ENCODE data around the gene PCDH9.
A peak's percentile ranks its signal among the peaks of the same experiment; 100 is the strongest.

PCDH9 gene

DNA sequence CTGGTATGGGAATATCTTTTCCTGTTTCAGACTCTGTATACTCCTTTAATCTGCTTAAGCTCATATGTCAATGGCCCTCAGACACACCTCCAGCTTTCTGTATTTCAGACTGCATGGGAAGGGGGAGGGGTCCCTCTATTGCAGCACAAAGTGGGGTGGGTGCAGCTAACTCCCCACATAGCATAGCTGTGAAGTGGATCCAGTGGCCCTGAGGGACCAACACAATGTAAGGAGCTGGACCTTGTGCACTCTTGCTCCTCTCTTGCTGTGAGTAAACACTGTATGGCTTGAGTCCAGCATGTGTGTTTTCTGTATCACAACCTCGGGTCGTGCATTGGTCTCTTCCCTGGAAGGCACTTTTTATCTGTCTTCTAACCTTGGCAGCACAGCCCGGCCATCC lies 669.9 kb downstream of the PCDH9 start:
- no peak for TF ChIP-seq Cebpa-rat (IDR thresholded peaks at IDR 0.05)
- Histone ChIP-seq H3K9ac (no peak overlapping the region), H3K4me3 (no peak overlapping the region), H3K9me3 (peaks cover 22% of the 10 kb centered on the region), H3K27me3 (no peaks in the 10 kb centered on the region), H3K36me3 (no peaks in the 10 kb centered on the region), H4K20me1 (no peaks in the 10 kb centered on the region), H3K27ac (no peak overlapping the region), H3K4me2 (no peak overlapping the region), H3K4me1 (peaks cover 11% of the 10 kb centered on the region; the same call in 1 of the 2 replicates)

DNA sequence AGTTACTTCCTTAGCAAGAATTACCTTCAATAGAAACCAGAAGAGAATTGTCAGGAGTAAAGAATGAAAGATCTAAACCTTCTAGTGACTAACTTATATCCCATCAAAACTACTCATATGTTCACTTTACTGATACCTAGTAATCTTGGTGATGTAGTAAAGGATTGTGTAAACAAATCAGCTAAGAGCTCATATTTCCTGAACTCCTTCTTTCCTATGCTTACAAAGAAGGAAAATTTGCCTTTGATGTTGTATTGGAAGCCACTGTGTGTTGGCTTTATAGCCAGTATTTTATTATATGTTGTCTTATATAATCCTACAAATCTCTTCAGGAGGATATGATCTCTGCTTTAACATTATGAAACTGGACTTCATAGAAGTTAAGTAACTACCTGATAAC lies 671.0 kb downstream of the PCDH9 start:
- no peak overlapping the region for H3K9ac ChIP-seq
- H3K27ac ChIP-seq: no peak overlapping the region
- H3K9me3 ChIP-seq: peaks cover 22% of the 10 kb centered on the region
- 0 out of 2 replicates have a peak overlapping the region, but pooled peaks have one; percentile 36 for H3K4me2 ChIP-seq
- H3K4me3 ChIP-seq: no peak overlapping the region
- H3K36me3 ChIP-seq: no peaks in the 10 kb centered on the region
- no peaks in the 10 kb centered on the region for H4K20me1 ChIP-seq
- H3K27me3 ChIP-seq: no peaks in the 10 kb centered on the region
- no peak for TF ChIP-seq Cebpa-rat (IDR thresholded peaks at IDR 0.05)
- H3K4me1 ChIP-seq: peaks cover 11% of the 10 kb centered on the region; the same call in 1 of the 2 replicates

DNA sequence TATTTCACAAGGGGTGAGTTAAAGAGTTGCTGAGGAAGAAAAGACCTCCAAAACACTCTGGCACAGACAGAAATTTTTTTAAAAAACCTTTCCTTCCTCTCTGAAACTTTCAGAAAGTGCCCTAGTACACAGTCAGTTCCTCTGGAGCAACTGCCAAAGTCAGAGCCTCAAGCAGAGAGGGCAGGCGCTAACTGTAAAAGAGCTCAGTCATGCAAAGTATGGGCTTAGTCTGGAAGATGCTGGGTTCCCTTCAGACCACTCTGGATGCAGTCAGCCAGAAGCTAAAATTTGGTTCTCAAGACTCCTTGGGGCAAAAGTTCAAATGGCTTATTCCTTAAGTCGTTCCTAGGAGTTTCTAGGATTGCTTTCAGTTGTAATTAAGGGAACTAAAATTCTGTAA lies 671.6 kb downstream of the PCDH9 start:
- Histone ChIP-seq H3K9me3 (peaks cover 22% of the 10 kb centered on the region), H4K20me1 (no peaks in the 10 kb centered on the region), H3K27me3 (no peaks in the 10 kb centered on the region), H3K9ac (no peak overlapping the region), H3K4me3 (no peak overlapping the region), H3K4me1 (peaks cover 11% of the 10 kb centered on the region; the same call in 1 of the 2 replicates), H3K4me2 (peak overlapping the region; percentile 36), H3K36me3 (no peaks in the 10 kb centered on the region), H3K27ac (peak overlapping the region; percentile 60)
- TF ChIP-seq Cebpa-rat (IDR thresholded peaks at IDR 0.05): no peak

DNA sequence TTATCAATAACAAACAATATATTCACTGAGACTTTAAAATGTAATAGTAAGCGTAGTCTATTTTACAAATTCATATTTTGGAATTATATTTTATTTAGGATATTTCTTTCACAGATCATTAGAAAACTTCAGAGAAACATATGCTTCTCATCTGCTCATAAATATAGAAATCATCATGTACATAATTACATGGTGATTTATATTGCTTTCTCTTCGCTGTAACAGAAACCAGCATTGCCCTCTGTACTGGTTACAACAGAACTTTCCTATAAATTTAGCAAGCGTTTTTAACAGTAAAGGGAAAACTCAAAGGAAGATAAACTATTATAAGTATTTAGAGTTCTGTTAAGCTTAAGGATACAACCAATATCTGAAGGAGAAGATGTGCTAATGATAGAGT lies 672.8 kb downstream of the PCDH9 start:
- peaks cover 11% of the 10 kb centered on the region; the same call in 1 of the 2 replicates for H3K4me1 ChIP-seq
- no peak for TF ChIP-seq Cebpa-rat (IDR thresholded peaks at IDR 0.05)
- H3K27me3 ChIP-seq: no peaks in the 10 kb centered on the region
- no peaks in the 10 kb centered on the region for H4K20me1 ChIP-seq
- H3K4me3 ChIP-seq: no peak overlapping the region
- H3K9me3 ChIP-seq: peaks cover 20% of the 10 kb centered on the region
- no peak overlapping the region for H3K27ac ChIP-seq
- no peaks in the 10 kb centered on the region for H3K36me3 ChIP-seq
- no peak overlapping the region for H3K9ac ChIP-seq
- H3K4me2 ChIP-seq: no peak overlapping the region

DNA sequence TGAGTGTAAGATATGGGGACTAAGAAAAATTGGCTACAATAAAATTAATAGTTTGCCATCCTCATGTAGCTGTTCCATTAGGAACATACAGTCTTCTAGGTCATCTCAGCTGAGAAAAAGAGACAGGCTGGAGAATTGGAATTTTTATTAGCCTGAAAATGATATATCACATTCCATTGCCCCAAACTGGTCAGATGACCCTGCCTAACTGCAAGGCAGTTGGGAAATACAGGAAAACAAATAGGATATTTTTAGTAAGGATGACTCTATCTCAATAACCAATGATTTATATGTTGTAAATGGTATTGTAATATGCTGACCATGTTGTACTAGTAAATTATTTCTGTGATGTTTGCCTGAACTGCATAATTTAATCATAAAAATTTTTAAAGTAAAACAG lies 673.8 kb downstream of the PCDH9 start:
- no peak overlapping the region for H3K27ac ChIP-seq
- no peaks in the 10 kb centered on the region for H4K20me1 ChIP-seq
- H3K9me3 ChIP-seq: peaks cover 11% of the 10 kb centered on the region
- H3K9ac ChIP-seq: no peak overlapping the region
- no peak overlapping the region for H3K4me2 ChIP-seq
- H3K4me3 ChIP-seq: no peak overlapping the region
- H3K27me3 ChIP-seq: no peaks in the 10 kb centered on the region
- H3K36me3 ChIP-seq: no peaks in the 10 kb centered on the region
- TF ChIP-seq Cebpa-rat (IDR thresholded peaks at IDR 0.05): no peak
- H3K4me1 ChIP-seq: peaks cover 11% of the 10 kb centered on the region; the same call in 1 of the 2 replicates

DNA sequence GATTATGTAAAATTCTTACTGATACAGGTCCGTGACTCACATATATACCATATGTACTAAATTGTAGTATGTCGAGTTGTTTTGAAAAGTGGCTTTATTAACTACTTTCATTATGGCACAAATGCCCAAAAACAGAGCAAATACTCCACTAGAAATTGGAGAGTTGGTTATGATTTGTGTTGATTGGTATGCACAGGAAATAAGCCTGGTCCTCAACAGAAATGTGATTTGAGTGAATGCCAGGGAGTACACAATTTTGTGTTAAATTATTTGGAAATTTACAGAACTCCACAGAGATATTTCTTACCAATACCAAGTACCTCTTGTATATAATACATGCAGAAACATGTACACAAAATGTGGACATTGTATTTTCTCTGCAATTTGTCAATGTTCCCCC lies 676.7 kb downstream of the PCDH9 start:
- no peak overlapping the region for H3K27ac ChIP-seq
- no peaks in the 10 kb centered on the region for H4K20me1 ChIP-seq
- no peak overlapping the region for H3K9ac ChIP-seq
- no peak overlapping the region for H3K4me2 ChIP-seq
- peaks cover 6% of the 10 kb centered on the region; the same call in 1 of the 2 replicates for H3K4me1 ChIP-seq
- no peak for TF ChIP-seq Cebpa-rat (IDR thresholded peaks at IDR 0.05)
- no peaks in the 10 kb centered on the region for H3K36me3 ChIP-seq
- H3K9me3 ChIP-seq: no peaks in the 10 kb centered on the region
- H3K4me3 ChIP-seq: no peak overlapping the region
- no peaks in the 10 kb centered on the region for H3K27me3 ChIP-seq

DNA sequence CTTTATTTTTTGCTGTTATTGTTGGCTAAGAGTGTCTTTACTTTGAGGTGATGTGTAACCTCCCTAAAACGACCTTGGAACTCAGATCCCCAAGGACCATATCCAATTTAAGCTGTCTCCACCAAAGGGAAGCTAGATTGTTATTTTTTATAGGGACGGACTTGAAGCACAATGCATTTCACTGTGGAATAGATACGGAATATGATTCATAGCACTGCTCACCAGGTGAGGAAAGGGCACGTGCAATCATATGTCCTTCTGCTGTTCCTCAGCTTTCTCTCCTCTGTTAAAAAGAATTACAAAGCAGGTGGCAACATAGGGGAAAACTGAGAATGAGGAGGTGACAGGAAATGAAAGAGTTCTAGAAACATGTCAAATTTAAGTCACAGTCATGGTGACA lies 679.0 kb downstream of the PCDH9 start:
- no peak overlapping the region for H3K4me2 ChIP-seq
- H3K4me1 ChIP-seq: no peaks in the 10 kb centered on the region
- H4K20me1 ChIP-seq: no peaks in the 10 kb centered on the region
- H3K4me3 ChIP-seq: no peak overlapping the region
- H3K36me3 ChIP-seq: no peaks in the 10 kb centered on the region
- no peak overlapping the region for H3K9ac ChIP-seq
- no peaks in the 10 kb centered on the region for H3K9me3 ChIP-seq
- H3K27me3 ChIP-seq: no peaks in the 10 kb centered on the region
- TF ChIP-seq Cebpa-rat (IDR thresholded peaks at IDR 0.05): no peak
- no peak overlapping the region for H3K27ac ChIP-seq

DNA sequence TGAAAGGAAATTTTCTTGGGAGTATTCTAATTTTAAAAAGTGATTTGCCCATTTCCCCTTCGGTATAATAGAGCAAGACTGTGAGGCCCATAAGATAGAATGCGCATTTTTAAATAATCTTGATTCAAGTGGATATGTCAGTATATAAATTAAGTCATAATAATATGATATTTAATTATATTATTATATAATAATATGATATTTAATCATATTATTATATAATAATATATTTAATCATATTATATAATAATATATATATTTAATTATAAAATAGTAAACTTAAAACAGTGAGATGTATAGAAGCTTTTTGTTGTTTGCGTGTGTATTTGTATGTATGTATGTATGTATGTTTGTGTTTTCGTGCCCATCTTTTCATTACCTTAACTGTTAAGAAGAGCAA lies 682.5 kb downstream of the PCDH9 start:
- Histone ChIP-seq H3K9ac (no peak overlapping the region), H3K4me2 (no peak overlapping the region), H3K9me3 (no peaks in the 10 kb centered on the region), H3K36me3 (no peaks in the 10 kb centered on the region), H3K4me1 (no peaks in the 10 kb centered on the region), H3K27ac (no peak overlapping the region), H3K4me3 (no peak overlapping the region), H4K20me1 (no peaks in the 10 kb centered on the region), H3K27me3 (no peaks in the 10 kb centered on the region)
- no peak for TF ChIP-seq Cebpa-rat (IDR thresholded peaks at IDR 0.05)

DNA sequence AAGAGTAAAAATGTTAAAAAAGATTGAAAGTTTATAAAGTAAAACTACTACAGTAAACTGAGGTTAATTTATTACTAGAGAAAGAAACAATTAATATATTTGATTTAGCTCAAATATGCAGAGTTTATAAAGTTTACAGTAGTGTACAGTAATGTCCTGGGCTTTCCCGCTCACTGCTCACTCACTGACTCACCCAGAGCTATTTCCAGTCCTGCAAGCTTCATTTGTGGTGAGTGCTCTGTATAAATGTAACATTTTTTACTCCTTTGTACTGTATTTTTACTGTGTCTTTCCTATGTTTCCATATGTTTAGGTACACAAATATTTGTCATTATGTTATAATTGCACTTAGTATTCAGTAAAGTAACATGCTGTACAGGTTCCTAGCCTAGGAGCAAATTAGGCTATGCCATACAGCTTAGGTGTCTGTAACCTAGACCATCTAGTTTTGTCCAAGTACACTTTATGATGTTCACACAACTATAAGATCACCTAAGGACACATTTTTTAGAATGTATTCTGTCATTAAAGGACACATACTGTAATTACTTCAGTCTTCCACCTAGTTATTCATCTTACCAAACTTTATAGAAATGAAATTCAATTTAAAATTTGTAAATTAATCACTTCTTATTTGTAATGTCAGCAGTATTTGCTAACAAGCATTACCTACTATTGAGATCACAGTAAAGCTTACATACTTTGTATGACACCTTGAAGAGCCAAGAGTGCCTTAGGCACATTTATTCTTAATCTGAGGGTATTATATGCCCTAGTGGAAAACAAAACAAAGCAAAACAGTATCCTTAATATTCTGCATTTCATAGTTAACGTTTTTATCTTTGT lies 683.4 kb downstream of the PCDH9 start:
- H3K4me3 ChIP-seq: no peak overlapping the region
- no peak overlapping the region for H3K9ac ChIP-seq
- H3K36me3 ChIP-seq: no peaks in the 10 kb centered on the region
- no peaks in the 10 kb centered on the region for H3K4me1 ChIP-seq
- no peaks in the 10 kb centered on the region for H3K9me3 ChIP-seq
- H3K27me3 ChIP-seq: no peaks in the 10 kb centered on the region
- no peaks in the 10 kb centered on the region for H4K20me1 ChIP-seq
- H3K27ac ChIP-seq: no peak overlapping the region
- TF ChIP-seq Cebpa-rat (IDR thresholded peaks at IDR 0.05): no peak
- no peak overlapping the region for H3K4me2 ChIP-seq

DNA sequence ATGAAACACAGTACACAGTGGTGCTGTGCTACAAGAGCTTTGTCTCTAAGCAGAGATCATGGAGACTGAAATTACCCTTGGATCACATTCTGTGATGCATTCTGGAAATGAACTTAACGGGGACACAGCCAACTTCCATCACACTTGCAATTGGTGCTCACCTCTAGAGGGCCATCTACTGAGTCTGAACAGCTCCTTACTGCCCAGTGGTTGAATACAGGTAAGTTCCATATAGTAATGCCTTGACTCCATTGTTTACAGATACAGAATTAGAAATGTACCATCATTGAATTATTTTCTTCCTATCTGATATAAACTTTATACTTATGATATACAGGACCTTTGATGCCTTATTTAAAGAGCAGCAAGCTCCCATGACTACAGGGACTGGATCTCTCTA lies 686.4 kb downstream of the PCDH9 start:
- Histone ChIP-seq H3K27ac (no peak overlapping the region), H3K27me3 (no peaks in the 10 kb centered on the region), H3K4me2 (no peak overlapping the region), H3K4me1 (no peaks in the 10 kb centered on the region), H4K20me1 (no peaks in the 10 kb centered on the region), H3K9ac (no peak overlapping the region), H3K9me3 (no peaks in the 10 kb centered on the region), H3K36me3 (no peaks in the 10 kb centered on the region), H3K4me3 (no peak overlapping the region)
- TF ChIP-seq Cebpa-rat (IDR thresholded peaks at IDR 0.05): no peak

Measured in BLaER1 (cell line).